Natural killer cell treated with Interleukin-12 subunit alpha and Interleukin-12 subunit beta and Interleukin-15 and Interleukin-18, amount 100 ng/mL, for 72 hours (primary cell): ENCODE measurements around the gene C1QL4. TPM values are rescaled to one million over a fixed set of nuclear protein-coding genes. Genes with fewer than 3 reads are reported as not detected.

Source experiments
- total RNA-seq, 2 donors: library from RNA; stranded (reverse); gene quantifications; one replicate each; pipeline ENCODE4 v1.2.3, GENCODE V29; 2022

The C1QL4 gene
- total RNA-seq, 2 donors from 2014 or later: not detected

Other genes starting within 250 kb of the C1QL4 start
- gene DHH, start 242.4 kb downstream of the C1QL4 start, total RNA-seq: under 1 TPM; 0.24 to 0.31 TPM
- 10 to 100 TPM; 55.4 to 74.9 TPM for gene LMBR1L, start 226.3 kb downstream of the C1QL4 start, total RNA-seq
- gene TUBA1B, start 205.8 kb downstream of the C1QL4 start, total RNA-seq: 1,000 to 10,000 TPM; 1,825 to 2,159 TPM
- 10 to 100 TPM; 30.8 to 53.5 TPM for gene TUBA1A, start 148.1 kb downstream of the C1QL4 start, total RNA-seq
- 100 to 1,000 TPM; 260 to 358 TPM for gene TUBA1C, start 72.1 kb downstream of the C1QL4 start, total RNA-seq
- gene PRPH, start 42.0 kb downstream of the C1QL4 start, total RNA-seq: not detected
- gene TROAP, start 13.9 kb downstream of the C1QL4 start, total RNA-seq: 100 to 1,000 TPM in 1 of 2 donors, 10 to 100 TPM in 1; 37.4 to 103 TPM
- gene DNAJC22, start 9.7 kb upstream of the C1QL4 start, total RNA-seq: not detected
- gene SPATS2, start 30.3 kb upstream of the C1QL4 start, total RNA-seq: 10 to 100 TPM; 13.7 to 21.1 TPM
- gene KCNH3, start 201.8 kb upstream of the C1QL4 start, total RNA-seq: under 1 TPM; 0.50 to 0.70 TPM
- gene MCRS1, start 231.0 kb upstream of the C1QL4 start, total RNA-seq: 10 to 100 TPM; 64.9 to 89.8 TPM